GM12891 (cell line): ENCODE data around the gene FOXD2.

Experiments
- POLR2A ChIP-seq: IDR thresholded peaks from 2 replicates; pipeline ENCODE4 v1.6.1; 2011; ENCODE audit warnings: low read depth, low read length, control low read depth
- POLR2AphosphoS5 ChIP-seq: IDR thresholded peaks from 2 replicates; pipeline ENCODE4 v1.6.1; 2011; ENCODE audit warnings: low read depth, low read length, control low read depth

GRCh38 chr1:47478090-47478489 lies 40.2 kb downstream of the FOXD2 start:
- TF ChIP-seq POLR2A (no peak), POLR2AphosphoS5 (no peak)
